WTC11 (cell line): Measurements from ENCODE around the gene FHIT. TPM values are rescaled to one million over a fixed set of nuclear protein-coding genes. Genes with fewer than 3 reads are reported as not detected.

Experiments
- ATAC-seq: fragments of 200-7000 bp; cut with Tn5 transposase; 2 replicates; pipeline ENCODE4 v1.10.0; 2021; ENCODE audit warnings: mild to moderate bottlenecking, moderate library complexity
- CTCF ChIA-PET: fragments of 300-600 bp; sonication (Branson Sonifier 250); formaldehyde crosslinking; loops from one replicate; lab custom pipeline; 2021; ENCODE audit warnings: antibody characterized with exemption; lab: Charles Lee
- POLR2A ChIA-PET: fragments of 350-600 bp; sonication (Branson Sonifier 250); formaldehyde crosslinking; loops from one replicate; lab custom pipeline; 2021; ENCODE audit warnings: antibody characterized with exemption; lab: Charles Lee
- DNase-seq: peaks from one replicate; pipeline ENCODE4 v3.0.0; 2021; ENCODE audit warnings: low spot score
- H3K27ac Mint-ChIP-seq: 2 replicates; pipeline ENCODE4 v1.8.0; 2021; ENCODE audit warnings: mixed read lengths
- H3K27me3 Mint-ChIP-seq: 2 replicates; pipeline ENCODE4 v1.8.0; 2021; ENCODE audit warnings: low read depth, mild to moderate bottlenecking, moderate library complexity, mixed read lengths
- H3K36me3 Mint-ChIP-seq: 2 replicates; pipeline ENCODE4 v1.8.0; 2021; ENCODE audit warnings: mixed read lengths
- H3K4me1 Mint-ChIP-seq: 2 replicates; pipeline ENCODE4 v1.8.0; 2022; ENCODE audit warnings: mixed read lengths
- H3K4me3 Mint-ChIP-seq: 2 replicates; pipeline ENCODE4 v1.8.0; 2021; ENCODE audit warnings: mild to moderate bottlenecking, moderate library complexity, mixed read lengths
- H3K9me3 Mint-ChIP-seq: 2 replicates; pipeline ENCODE4 v1.8.0; 2021; ENCODE audit warnings: mixed read lengths
- ATF1 ChIP-seq: sonication (generic); formaldehyde crosslinking; IDR thresholded peaks from 2 replicates; pipeline ENCODE4 v1.8.1; 2023; ENCODE audit warnings: mild to moderate bottlenecking, moderate library complexity, missing genetic modification reagents
- FOXP1 ChIP-seq: sonication (generic); formaldehyde crosslinking; IDR thresholded peaks from 2 replicates; pipeline ENCODE4 v1.8.0; 2022; ENCODE audit warnings: missing genetic modification reagents, mild to moderate bottlenecking, moderate library complexity, borderline replicate concordance
- HMGA2 ChIP-seq: fragments of 250-450 bp; sonication (Bioruptor Pico); IDR thresholded peaks from 2 replicates; pipeline ENCODE4 v1.4.0; 2021; ENCODE audit warnings: mild to moderate bottlenecking, moderate library complexity
- JAZF1 ChIP-seq: fragments of 250-450 bp; sonication (Bioruptor Pico); IDR thresholded peaks from 2 replicates; pipeline ENCODE4 v1.9.0; 2021; ENCODE audit warnings: moderate library complexity, mild to moderate bottlenecking, inconsistent platforms
- JUN ChIP-seq: sonication (generic); formaldehyde crosslinking; IDR thresholded peaks from 2 replicates; pipeline ENCODE4 v1.8.0; 2023; ENCODE audit warnings: mild to moderate bottlenecking, missing genetic modification reagents
- NFATC4 ChIP-seq: fragments of 250-450 bp; sonication (Bioruptor Pico); IDR thresholded peaks from 2 replicates; pipeline ENCODE4 v1.9.0; 2021; ENCODE audit warnings: mild to moderate bottlenecking
- TP53 ChIP-seq: sonication (generic); formaldehyde crosslinking; IDR thresholded peaks from 2 replicates; pipeline ENCODE4 v1.8.1; 2023; ENCODE audit warnings: mild to moderate bottlenecking, missing genetic modification reagents
- ZNF138 ChIP-seq: sonication (generic); formaldehyde crosslinking; conservative IDR thresholded peaks from 2 replicates; pipeline ENCODE4 v1.8.1; 2022; ENCODE audit warnings: mild to moderate bottlenecking, moderate library complexity, missing genetic modification reagents
- total RNA-seq: library from RNA; stranded (reverse); gene quantifications from 3 replicates; pipeline ENCODE4 v1.2.3, GENCODE V29; 2021
- TF ChIP-seq, protein P1 (sequence below): sonication (generic); formaldehyde crosslinking; IDR thresholded peaks from 2 replicates; pipeline ENCODE4 v1.8.0; 2023; ENCODE audit warnings: mild to moderate bottlenecking, missing genetic modification reagents
- TF ChIP-seq, protein P2 (sequence below): fragments of 250-450 bp; sonication (Bioruptor Pico); IDR thresholded peaks from 2 replicates; pipeline ENCODE4 v1.9.0; 2021; ENCODE audit warnings: mild to moderate bottlenecking, borderline replicate concordance
- TF ChIP-seq, protein P3 (sequence below): fragments of 250-450 bp; sonication (Bioruptor Pico); IDR thresholded peaks from 2 replicates; pipeline ENCODE4 v2.1.2; 2022; ENCODE audit warnings: mild to moderate bottlenecking, moderate library complexity
- TF ChIP-seq, protein P4 (sequence below): fragments of 250-450 bp; sonication (Bioruptor Pico); IDR thresholded peaks from 2 replicates; pipeline ENCODE4 v1.9.0; 2021; ENCODE audit warnings: mild to moderate bottlenecking
- TF ChIP-seq, protein P5 (sequence below): sonication (generic); formaldehyde crosslinking; IDR thresholded peaks from 2 replicates; pipeline ENCODE4 v1.8.1; 2023; ENCODE audit warnings: mild to moderate bottlenecking, moderate library complexity, missing genetic modification reagents
- TF ChIP-seq, protein P6 (sequence below): sonication (generic); formaldehyde crosslinking; IDR thresholded peaks from 2 replicates; pipeline ENCODE4 v1.8.1; 2023; ENCODE audit warnings: mild to moderate bottlenecking, missing genetic modification reagents, borderline replicate concordance
- TF ChIP-seq, protein P7 (sequence below): sonication (generic); formaldehyde crosslinking; IDR thresholded peaks from 2 replicates; pipeline ENCODE4 v1.8.1; 2023; ENCODE audit warnings: mild to moderate bottlenecking, missing genetic modification reagents, moderate library complexity
- TF ChIP-seq, protein P8 (sequence below): fragments of 250-450 bp; sonication (Bioruptor Pico); IDR thresholded peaks from 2 replicates; pipeline ENCODE4 v1.9.0; 2021; ENCODE audit warnings: moderate library complexity, mild to moderate bottlenecking, inconsistent platforms, borderline replicate concordance

Gene FHIT
- total RNA-seq, 1 experiment from 2014 or later = 2.6 TPM

DNA sequence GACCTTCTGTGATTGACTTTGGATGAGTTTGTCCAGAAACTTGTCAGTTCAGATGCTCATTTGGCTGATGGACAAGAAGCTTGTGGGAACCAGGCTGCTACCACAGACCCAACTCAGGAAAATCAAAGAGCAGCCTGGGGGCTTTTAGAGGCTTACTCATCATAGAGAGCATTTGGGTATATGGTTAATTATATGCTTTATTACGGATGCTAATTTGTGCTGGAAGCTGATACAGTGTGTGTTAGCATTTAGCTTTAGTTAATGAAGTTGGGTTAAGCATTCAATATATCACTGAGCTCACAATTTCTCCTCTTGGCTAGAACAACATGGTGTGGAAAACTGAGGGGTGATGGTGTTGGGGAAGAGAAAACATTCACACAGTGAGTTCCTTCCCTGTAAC is 1537.2 kb downstream of the FHIT start:
- H3K36me3 Mint-ChIP-seq = peaks cover 33% of the 10 kb centered on the region
- ATAC-seq = no peak
- ChIA-PET POLR2A (no interaction called here), CTCF (no interaction called here)
- peaks cover 27% of the 10 kb centered on the region for H3K4me1 Mint-ChIP-seq
- DNase-seq = no peak
- TF ChIP-seq HMGA2 (CRISPR knock-in tag) = no peak
- TF ChIP-seq, protein P1, sequence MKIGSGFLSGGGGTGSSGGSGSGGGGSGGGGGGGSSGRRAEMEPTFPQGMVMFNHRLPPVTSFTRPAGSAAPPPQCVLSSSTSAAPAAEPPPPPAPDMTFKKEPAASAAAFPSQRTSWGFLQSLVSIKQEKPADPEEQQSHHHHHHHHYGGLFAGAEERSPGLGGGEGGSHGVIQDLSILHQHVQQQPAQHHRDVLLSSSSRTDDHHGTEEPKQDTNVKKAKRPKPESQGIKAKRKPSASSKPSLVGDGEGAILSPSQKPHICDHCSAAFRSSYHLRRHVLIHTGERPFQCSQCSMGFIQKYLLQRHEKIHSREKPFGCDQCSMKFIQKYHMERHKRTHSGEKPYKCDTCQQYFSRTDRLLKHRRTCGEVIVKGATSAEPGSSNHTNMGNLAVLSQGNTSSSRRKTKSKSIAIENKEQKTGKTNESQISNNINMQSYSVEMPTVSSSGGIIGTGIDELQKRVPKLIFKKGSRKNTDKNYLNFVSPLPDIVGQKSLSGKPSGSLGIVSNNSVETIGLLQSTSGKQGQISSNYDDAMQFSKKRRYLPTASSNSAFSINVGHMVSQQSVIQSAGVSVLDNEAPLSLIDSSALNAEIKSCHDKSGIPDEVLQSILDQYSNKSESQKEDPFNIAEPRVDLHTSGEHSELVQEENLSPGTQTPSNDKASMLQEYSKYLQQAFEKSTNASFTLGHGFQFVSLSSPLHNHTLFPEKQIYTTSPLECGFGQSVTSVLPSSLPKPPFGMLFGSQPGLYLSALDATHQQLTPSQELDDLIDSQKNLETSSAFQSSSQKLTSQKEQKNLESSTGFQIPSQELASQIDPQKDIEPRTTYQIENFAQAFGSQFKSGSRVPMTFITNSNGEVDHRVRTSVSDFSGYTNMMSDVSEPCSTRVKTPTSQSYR = no peak
- no peak for TF ChIP-seq NFATC4 (CRISPR knock-in tag)
- no peak for TF ChIP-seq TP53
- TF ChIP-seq ATF1 (CRISPR knock-in tag) = no peak
- TF ChIP-seq ZNF138 (CRISPR knock-in tag) = no peak
- TF ChIP-seq, protein P2, sequence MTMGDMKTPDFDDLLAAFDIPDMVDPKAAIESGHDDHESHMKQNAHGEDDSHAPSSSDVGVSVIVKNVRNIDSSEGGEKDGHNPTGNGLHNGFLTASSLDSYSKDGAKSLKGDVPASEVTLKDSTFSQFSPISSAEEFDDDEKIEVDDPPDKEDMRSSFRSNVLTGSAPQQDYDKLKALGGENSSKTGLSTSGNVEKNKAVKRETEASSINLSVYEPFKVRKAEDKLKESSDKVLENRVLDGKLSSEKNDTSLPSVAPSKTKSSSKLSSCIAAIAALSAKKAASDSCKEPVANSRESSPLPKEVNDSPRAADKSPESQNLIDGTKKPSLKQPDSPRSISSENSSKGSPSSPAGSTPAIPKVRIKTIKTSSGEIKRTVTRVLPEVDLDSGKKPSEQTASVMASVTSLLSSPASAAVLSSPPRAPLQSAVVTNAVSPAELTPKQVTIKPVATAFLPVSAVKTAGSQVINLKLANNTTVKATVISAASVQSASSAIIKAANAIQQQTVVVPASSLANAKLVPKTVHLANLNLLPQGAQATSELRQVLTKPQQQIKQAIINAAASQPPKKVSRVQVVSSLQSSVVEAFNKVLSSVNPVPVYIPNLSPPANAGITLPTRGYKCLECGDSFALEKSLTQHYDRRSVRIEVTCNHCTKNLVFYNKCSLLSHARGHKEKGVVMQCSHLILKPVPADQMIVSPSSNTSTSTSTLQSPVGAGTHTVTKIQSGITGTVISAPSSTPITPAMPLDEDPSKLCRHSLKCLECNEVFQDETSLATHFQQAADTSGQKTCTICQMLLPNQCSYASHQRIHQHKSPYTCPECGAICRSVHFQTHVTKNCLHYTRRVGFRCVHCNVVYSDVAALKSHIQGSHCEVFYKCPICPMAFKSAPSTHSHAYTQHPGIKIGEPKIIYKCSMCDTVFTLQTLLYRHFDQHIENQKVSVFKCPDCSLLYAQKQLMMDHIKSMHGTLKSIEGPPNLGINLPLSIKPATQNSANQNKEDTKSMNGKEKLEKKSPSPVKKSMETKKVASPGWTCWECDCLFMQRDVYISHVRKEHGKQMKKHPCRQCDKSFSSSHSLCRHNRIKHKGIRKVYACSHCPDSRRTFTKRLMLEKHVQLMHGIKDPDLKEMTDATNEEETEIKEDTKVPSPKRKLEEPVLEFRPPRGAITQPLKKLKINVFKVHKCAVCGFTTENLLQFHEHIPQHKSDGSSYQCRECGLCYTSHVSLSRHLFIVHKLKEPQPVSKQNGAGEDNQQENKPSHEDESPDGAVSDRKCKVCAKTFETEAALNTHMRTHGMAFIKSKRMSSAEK (CRISPR knock-in tag) = no peak
- TF ChIP-seq, protein P3, sequence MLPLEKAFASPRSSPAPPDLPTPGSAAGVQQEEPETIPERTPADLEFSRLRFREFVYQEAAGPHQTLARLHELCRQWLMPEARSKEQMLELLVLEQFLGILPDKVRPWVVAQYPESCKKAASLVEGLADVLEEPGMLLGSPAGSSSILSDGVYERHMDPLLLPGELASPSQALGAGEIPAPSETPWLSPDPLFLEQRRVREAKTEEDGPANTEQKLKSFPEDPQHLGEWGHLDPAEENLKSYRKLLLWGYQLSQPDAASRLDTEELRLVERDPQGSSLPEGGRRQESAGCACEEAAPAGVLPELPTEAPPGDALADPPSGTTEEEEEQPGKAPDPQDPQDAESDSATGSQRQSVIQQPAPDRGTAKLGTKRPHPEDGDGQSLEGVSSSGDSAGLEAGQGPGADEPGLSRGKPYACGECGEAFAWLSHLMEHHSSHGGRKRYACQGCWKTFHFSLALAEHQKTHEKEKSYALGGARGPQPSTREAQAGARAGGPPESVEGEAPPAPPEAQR = no peak
- TF ChIP-seq, protein P4, sequence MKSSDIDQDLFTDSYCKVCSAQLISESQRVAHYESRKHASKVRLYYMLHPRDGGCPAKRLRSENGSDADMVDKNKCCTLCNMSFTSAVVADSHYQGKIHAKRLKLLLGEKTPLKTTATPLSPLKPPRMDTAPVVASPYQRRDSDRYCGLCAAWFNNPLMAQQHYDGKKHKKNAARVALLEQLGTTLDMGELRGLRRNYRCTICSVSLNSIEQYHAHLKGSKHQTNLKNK (CRISPR knock-in tag) = no peak
- TF ChIP-seq, protein P5, sequence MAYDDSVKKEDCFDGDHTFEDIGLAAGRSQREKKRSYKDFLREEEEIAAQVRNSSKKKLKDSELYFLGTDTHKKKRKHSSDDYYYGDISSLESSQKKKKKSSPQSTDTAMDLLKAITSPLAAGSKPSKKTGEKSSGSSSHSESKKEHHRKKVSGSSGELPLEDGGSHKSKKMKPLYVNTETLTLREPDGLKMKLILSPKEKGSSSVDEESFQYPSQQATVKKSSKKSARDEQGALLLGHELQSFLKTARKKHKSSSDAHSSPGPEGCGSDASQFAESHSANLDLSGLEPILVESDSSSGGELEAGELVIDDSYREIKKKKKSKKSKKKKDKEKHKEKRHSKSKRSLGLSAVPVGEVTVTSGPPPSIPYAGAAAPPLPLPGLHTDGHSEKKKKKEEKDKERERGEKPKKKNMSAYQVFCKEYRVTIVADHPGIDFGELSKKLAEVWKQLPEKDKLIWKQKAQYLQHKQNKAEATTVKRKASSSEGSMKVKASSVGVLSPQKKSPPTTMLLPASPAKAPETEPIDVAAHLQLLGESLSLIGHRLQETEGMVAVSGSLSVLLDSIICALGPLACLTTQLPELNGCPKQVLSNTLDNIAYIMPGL (CRISPR knock-in tag) = no peak
- TF ChIP-seq FOXP1 (CRISPR knock-in tag) = no peak
- TF ChIP-seq JUN (CRISPR knock-in tag) = no peak
- H3K27ac Mint-ChIP-seq = no peak overlapping the region
- H3K9me3 Mint-ChIP-seq = peaks cover 32% of the 10 kb centered on the region
- H3K4me3 Mint-ChIP-seq = no peak overlapping the region
- H3K27me3 Mint-ChIP-seq = peaks cover 13% of the 10 kb centered on the region

DNA sequence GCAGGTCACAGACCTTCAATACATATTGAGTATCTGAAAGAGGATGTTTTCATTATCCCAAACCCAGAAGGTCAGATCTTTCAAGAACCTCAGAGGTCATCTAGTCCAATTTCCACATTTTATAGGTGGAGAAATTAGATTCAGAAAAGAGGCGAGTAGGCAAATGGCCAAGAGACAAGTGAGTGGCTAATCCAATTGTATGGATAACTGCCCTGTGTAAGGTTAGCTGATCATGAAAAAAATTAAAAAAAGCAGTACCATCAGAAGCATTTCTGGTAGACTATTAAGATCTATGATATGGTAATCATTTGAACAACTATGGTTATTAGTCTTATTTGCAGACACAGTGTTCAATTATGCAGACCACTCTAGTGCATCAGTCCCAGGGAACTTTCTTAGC is 1540.7 kb downstream of the FHIT start:
- H3K27ac Mint-ChIP-seq = no peak overlapping the region
- POLR2A ChIA-PET = no interaction called here

More for the DNA sequence above, 1540.7 kb downstream of the FHIT start:
- H3K4me1 Mint-ChIP-seq = 0 out of 2 replicates have a peak, but pooled peaks cover 2% of the 10 kb centered on the region
- no peak for ATAC-seq
- CTCF ChIA-PET = interaction anchor here (0.8 kb wide), 1 partner anchor 103 kb away, joined by 3 read pairs; no protein-coding TSS in a partner anchor
- DNase-seq = no peak
- TF ChIP-seq, protein P6, sequence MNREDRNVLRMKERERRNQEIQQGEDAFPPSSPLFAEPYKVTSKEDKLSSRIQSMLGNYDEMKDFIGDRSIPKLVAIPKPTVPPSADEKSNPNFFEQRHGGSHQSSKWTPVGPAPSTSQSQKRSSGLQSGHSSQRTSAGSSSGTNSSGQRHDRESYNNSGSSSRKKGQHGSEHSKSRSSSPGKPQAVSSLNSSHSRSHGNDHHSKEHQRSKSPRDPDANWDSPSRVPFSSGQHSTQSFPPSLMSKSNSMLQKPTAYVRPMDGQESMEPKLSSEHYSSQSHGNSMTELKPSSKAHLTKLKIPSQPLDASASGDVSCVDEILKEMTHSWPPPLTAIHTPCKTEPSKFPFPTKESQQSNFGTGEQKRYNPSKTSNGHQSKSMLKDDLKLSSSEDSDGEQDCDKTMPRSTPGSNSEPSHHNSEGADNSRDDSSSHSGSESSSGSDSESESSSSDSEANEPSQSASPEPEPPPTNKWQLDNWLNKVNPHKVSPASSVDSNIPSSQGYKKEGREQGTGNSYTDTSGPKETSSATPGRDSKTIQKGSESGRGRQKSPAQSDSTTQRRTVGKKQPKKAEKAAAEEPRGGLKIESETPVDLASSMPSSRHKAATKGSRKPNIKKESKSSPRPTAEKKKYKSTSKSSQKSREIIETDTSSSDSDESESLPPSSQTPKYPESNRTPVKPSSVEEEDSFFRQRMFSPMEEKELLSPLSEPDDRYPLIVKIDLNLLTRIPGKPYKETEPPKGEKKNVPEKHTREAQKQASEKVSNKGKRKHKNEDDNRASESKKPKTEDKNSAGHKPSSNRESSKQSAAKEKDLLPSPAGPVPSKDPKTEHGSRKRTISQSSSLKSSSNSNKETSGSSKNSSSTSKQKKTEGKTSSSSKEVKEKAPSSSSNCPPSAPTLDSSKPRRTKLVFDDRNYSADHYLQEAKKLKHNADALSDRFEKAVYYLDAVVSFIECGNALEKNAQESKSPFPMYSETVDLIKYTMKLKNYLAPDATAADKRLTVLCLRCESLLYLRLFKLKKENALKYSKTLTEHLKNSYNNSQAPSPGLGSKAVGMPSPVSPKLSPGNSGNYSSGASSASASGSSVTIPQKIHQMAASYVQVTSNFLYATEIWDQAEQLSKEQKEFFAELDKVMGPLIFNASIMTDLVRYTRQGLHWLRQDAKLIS (CRISPR knock-in tag) = no peak
- TF ChIP-seq, protein P7, sequence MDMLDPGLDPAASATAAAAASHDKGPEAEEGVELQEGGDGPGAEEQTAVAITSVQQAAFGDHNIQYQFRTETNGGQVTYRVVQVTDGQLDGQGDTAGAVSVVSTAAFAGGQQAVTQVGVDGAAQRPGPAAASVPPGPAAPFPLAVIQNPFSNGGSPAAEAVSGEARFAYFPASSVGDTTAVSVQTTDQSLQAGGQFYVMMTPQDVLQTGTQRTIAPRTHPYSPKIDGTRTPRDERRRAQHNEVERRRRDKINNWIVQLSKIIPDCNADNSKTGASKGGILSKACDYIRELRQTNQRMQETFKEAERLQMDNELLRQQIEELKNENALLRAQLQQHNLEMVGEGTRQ (CRISPR knock-in tag) = no peak
- TF ChIP-seq, protein P8, sequence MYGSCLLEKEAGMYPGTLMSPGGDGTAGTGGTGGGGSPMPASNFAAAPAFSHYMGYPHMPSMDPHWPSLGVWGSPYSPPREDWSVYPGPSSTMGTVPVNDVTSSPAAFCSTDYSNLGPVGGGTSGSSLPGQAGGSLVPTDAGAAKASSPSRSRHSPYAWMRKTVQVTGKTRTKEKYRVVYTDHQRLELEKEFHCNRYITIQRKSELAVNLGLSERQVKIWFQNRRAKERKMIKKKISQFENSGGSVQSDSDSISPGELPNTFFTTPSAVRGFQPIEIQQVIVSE (CRISPR knock-in tag) = no peak
- TF ChIP-seq JAZF1 (CRISPR knock-in tag) = no peak
- no peak for TF ChIP-seq JUN (CRISPR knock-in tag)
- no peak for TF ChIP-seq TP53
- peaks cover 13% of the 10 kb centered on the region for H3K27me3 Mint-ChIP-seq
- peaks cover 25% of the 10 kb centered on the region for H3K9me3 Mint-ChIP-seq
- no peak overlapping the region for H3K4me3 Mint-ChIP-seq
- H3K36me3 Mint-ChIP-seq = peaks cover 20% of the 10 kb centered on the region
